Adrenal gland (tissue), 12 donors: Measurements from ENCODE around the gene MRFAP1. TPM values are rescaled to one million over a fixed set of nuclear protein-coding genes. Genes with fewer than 3 reads are reported as not detected.

Experiments used
- DNase-seq, 7 donors: peaks; one replicate each; pipeline ENCODE4 v3.0.0-alpha.2; 2019 to 2020
- H3K27ac ChIP-seq, 5 donors: fragments of 200-600 bp; sonication (generic) in 4 of 5; 1 replicate in 3 of 5; 2 replicates in 2 of 5; pipeline versions ENCODE4 v1.5.1 to v1.8.0; 2016 to 2020; ENCODE audit warnings: mild to moderate bottlenecking in 1 of 5
- H3K27me3 ChIP-seq: fragments of 200-600 bp; 2 replicates; pipeline ENCODE4 v1.8.0; 2021
- H3K36me3 ChIP-seq, 2 donors: fragments of 200-600 bp; replicated peaks in 1 of 2; 1 replicate in 1 of 2; 2 replicates in 1 of 2; pipeline versions ENCODE4 v1.5.1 to v1.8.0; 2018 to 2022
- H3K4me1 ChIP-seq, 2 donors: fragments of 200-600 bp; replicated peaks in 1 of 2; 1 replicate in 1 of 2; 2 replicates in 1 of 2; pipeline versions ENCODE4 v1.5.1 to v1.8.0; 2018 to 2021
- H3K4me3 ChIP-seq, 4 donors: fragments of 200-600 bp; sonication (generic) in 3 of 4; one replicate each; pipeline ENCODE4 v1.5.1; 2016 to 2018
- H3K9me3 ChIP-seq, 3 donors: fragments of 200-600 bp; sonication (generic) in 1 of 3; replicated peaks in 1 of 3; 1 replicate in 2 of 3; 2 replicates in 1 of 3; pipeline versions ENCODE4 v1.5.1 to v1.8.0; 2016 to 2021
- POLR2A ChIP-seq, 2 donors: fragments of 450-650 bp; IDR thresholded peaks; one replicate each; pipeline ENCODE4 v1.6.1; 2017; ENCODE audit warnings: antibody characterized with exemption in 2 of 2, mild to moderate bottlenecking in 2 of 2, moderate library complexity in 1 of 2
- WGBS, 4 donors: extraction: QIAGEN DNeasy Blood & Tissue Kit in 2 of 4; methylation state at CpG; one replicate each; pipeline versions ENCODE4 v1.1.5 to v1.1.7; 2013 to 2017; 5-methylcytosine and 5-hydroxymethylcytosine counted together
- intact Hi-C, 2 donors: fragments of 100-400 bp; cut with DNase I; formaldehyde crosslinking; loops; one replicate each; pipeline versions ENCODE4 v1.14.1 to v1.15.0; 2022 to 2023
- polyA plus RNA-seq, 3 donors: library from polyadenylated mRNA; stranded (reverse); fragments of 200-250 nt in 2 of 3; fragments of 350-450 nt in 1 of 3; fragmentation: Illumina TruSeq in 1 of 3; extraction: RNeasy Lipid Tissue Mini Kit (QIAGEN cat#74804) in 1 of 3; gene quantifications; one replicate each; pipeline ENCODE4 v1.2.3, GENCODE V29; 2013 to 2014
- total RNA-seq, 9 donors: library from RNA; depleted of rRNA in 4 of 9; stranded (reverse); fragments of >200 nt in 4 of 9; fragments of 120-200 nt in 1 of 9; fragmentation: NEBNext Ultra II Directional in 1 of 9; extraction: Animal tissue kit (Norgen Biotek cat#: 25700) in 1 of 9; gene quantifications; one replicate each; pipeline versions ENCODE4 v1.1.0 to v1.2.4, GENCODE V29; 2013 to 2023
- TF ChIP-seq, protein P1 (sequence below), 6 experiments: fragments of 450-650 bp in 4 of 6; fragments of 200-600 bp in 2 of 6; sonication (generic) in 1 of 6; IDR thresholded peaks; 1 replicate in 5 of 6; 2 replicates in 1 of 6; pipeline versions ENCODE4 v1.5.1 to v1.8.0; 2016 to 2021; ENCODE audit warnings: antibody characterized with exemption in 6 of 6, mild to moderate bottlenecking in 2 of 6, moderate library complexity in 1 of 6
- donor health status: healthy with polysubstance abuse.
- donor health status: Bipolar disorder and iron deficiency.
- donor health status: DM: yes; HTN: yes; CAD: no.
- donor health status: DM: no; HTN: no; CAD: no.
- donor health status: DM: no; HTN: no; CAD: no.
- donor health status: DM: yes; HTN: yes; CAD: no.

The MRFAP1 gene
- total and polyA plus RNA-seq, 12 donors, result 161 to 618 (median 329) TPM

DNA sequence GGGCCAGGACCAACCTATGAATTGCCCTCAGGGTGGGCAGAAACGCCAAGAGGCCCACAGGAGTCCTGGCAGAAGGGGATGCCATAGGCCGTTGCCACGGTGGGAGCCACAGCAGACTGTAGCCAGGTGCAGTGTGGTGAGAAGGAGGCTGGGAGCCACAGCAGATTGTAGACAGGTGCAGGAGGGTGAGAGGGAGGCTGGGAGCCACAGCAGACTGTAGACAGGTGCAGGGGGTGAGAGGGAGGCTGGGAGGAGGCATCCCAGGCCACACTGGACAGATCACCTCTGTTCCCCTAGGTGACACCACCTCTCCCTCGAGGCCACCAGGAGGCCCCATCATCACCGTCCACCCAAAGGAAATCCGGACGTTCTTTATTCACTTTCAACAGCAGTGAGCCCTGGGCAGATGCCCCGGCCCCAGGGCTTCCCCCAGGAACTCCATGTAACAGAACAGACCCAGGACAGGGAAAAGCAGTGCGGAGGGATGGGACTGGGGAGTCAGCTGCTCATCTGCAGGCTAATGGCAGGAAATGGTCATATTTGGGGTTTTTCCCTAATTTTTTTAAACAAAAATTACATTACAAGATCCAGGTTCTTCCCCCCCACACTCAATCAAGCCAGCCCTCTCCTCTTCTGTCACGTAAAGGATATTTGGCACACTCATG lies 19.5 kb upstream of the MRFAP1 start:
- Histone ChIP-seq H3K27ac (no peak overlapping the region), H3K4me3 (no peak overlapping the region), H3K9me3 (no peaks in the 10 kb centered on the region), H3K4me1 (no peaks in the 10 kb centered on the region), H3K27me3 (no peaks in the 10 kb centered on the region), H3K36me3 (peaks cover 0 to 19% of the 10 kb centered on the region in 2 donors)
- TF ChIP-seq POLR2A (IDR thresholded peaks at IDR 0.05), result no peak
- TF ChIP-seq, protein P1, sequence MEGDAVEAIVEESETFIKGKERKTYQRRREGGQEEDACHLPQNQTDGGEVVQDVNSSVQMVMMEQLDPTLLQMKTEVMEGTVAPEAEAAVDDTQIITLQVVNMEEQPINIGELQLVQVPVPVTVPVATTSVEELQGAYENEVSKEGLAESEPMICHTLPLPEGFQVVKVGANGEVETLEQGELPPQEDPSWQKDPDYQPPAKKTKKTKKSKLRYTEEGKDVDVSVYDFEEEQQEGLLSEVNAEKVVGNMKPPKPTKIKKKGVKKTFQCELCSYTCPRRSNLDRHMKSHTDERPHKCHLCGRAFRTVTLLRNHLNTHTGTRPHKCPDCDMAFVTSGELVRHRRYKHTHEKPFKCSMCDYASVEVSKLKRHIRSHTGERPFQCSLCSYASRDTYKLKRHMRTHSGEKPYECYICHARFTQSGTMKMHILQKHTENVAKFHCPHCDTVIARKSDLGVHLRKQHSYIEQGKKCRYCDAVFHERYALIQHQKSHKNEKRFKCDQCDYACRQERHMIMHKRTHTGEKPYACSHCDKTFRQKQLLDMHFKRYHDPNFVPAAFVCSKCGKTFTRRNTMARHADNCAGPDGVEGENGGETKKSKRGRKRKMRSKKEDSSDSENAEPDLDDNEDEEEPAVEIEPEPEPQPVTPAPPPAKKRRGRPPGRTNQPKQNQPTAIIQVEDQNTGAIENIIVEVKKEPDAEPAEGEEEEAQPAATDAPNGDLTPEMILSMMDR (IDR thresholded peaks at IDR 0.05), result no peak
- intact Hi-C loops, result no loop called here
- no peak for DNase-seq
- 86 to 93% (median 89%) methylated on average over 8 to 10 of the region's 10 CpGs for WGBS, 4 donors

DNA sequence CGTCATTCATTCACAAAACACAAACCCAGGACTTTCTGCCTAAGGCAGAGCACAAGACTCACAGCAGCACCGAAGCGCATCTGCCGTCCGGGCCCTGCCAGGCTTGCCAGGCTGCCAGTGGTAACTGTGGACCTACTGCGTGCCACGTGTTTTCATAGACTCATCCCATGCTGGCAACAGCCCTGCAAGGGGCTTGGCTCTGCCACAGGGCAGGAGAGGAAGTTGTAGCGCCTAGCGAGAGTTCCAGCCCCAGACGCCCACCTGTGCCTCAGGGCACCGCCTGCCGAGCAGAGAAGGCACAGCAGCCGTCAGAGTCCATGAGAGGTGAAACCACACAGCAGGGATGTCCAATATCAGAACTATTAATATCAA lies 18.9 kb upstream of the MRFAP1 start:
- Histone ChIP-seq H3K4me1 (no peaks in the 10 kb centered on the region), H3K36me3 (peaks cover 0 to 14% of the 10 kb centered on the region in 2 donors), H3K27ac (no peak overlapping the region), H3K4me3 (no peak overlapping the region), H3K27me3 (no peaks in the 10 kb centered on the region), H3K9me3 (no peaks in the 10 kb centered on the region)
- intact Hi-C loops, result no loop called here
- 90 to 93% (median 92%) methylated on average over 9 to 13 of the region's 13 CpGs for WGBS, 4 donors
- no peak for DNase-seq
- TF ChIP-seq, protein P1 (IDR thresholded peaks at IDR 0.05), result no peak
- TF ChIP-seq POLR2A (IDR thresholded peaks at IDR 0.05), result no peak

DNA sequence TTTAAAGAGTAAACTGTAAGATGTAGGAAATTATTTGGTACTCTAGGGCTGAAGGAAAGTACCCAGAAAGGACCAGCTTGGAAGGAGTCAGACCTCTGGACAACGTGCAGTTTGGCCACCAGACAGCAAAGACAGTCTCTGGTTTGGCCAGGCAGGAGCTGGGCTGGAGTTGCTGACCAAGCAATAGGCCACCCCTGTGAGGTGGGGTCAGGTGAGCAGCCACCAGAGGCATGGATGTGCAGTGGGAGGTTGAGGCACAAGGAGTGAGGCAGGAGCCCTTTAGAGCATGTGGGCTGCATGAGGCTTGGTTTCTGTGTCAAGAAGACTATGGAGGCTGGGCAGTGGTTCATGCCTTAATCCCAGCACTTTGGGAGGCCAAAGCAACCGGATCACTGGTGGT lies 17.7 kb upstream of the MRFAP1 start:
- Histone ChIP-seq H3K4me3 (no peak overlapping the region), H3K4me1 (no peaks in the 10 kb centered on the region), H3K27ac (no peak overlapping the region), H3K36me3 (peaks cover 0 to 13% of the 10 kb centered on the region in 2 donors), H3K9me3 (no peaks in the 10 kb centered on the region), H3K27me3 (no peaks in the 10 kb centered on the region)
- intact Hi-C loops, result no loop called here
- 75 to 100% (median 89%) methylated on average over 1 to 2 of the region's 2 CpGs for WGBS, 4 donors
- TF ChIP-seq, protein P1 (IDR thresholded peaks at IDR 0.05), result no peak
- no peak for TF ChIP-seq POLR2A (IDR thresholded peaks at IDR 0.05)
- no peak for DNase-seq

DNA sequence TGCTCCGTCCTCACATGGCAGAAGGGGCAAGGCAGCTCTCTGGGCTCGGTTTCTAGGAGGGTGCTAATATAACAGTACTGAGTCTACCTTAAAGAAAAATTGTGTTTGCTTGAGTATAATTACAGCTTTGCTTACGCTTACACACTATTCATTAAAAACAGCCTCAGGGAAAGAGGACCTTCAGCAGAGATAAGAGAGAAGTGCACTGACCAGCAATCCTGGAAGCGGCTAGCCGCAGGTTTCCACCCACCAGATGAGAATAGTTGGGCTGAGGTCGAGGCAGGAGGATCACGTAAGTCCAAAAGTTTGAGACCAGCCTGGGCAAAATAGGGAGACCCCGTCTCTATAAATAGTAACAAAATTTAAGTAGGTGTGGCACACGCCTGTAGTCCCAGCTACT lies 15.2 kb upstream of the MRFAP1 start:
- no peak for TF ChIP-seq POLR2A (IDR thresholded peaks at IDR 0.05)
- TF ChIP-seq, protein P1 (IDR thresholded peaks at IDR 0.05), result no peak
- intact Hi-C loops, result no loop called here
- Histone ChIP-seq H3K9me3 (no peaks in the 10 kb centered on the region), H3K4me3 (no peak overlapping the region), H3K36me3 (no peaks in the 10 kb centered on the region), H3K4me1 (no peaks in the 10 kb centered on the region), H3K27me3 (no peaks in the 10 kb centered on the region), H3K27ac (no peak overlapping the region)
- 80 to 90% (median 87%) methylated on average over 9 of the region's 9 CpGs for WGBS, 4 donors
- no peak for DNase-seq
